22Rv1 (cell line): ENCODE results near the gene SORBS1.

Source experiments
- H3K27ac ChIP-seq: fragments of 450-650 bp; 2 replicates; pipeline ENCODE4 v1.5.1; 2017
- ZFX ChIP-seq: fragments of 450-650 bp; IDR thresholded peaks from 2 replicates; pipeline ENCODE4 v1.6.1; 2017; ENCODE audit warnings: antibody characterized with exemption, borderline replicate concordance
- TF ChIP-seq, protein P1 (sequence below): fragments of 450-650 bp; IDR thresholded peaks from 2 replicates; pipeline ENCODE4 v1.5.1; 2017; ENCODE audit warnings: mild to moderate bottlenecking

Gene SORBS1

DNA sequence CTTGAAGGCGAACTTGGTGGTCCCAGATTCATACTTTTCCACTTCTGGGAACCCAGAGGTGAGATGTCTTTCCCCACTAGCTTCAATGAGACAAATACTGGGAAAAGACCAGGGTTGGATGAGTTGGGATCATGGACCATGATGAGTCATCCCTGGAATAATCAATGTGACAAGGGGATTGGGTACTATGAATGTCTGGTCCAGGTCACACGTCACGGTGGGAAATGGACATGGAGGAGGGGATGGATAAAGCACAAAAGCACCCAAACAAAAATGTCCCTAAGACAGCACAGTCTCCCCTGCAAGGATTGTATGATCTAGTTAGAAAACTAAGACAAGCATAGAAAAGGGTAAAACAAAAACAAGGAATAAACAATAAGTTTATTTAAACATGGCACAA is 12.4 kb upstream of the SORBS1 start:
- no peak for TF ChIP-seq ZFX
- TF ChIP-seq, protein P1, sequence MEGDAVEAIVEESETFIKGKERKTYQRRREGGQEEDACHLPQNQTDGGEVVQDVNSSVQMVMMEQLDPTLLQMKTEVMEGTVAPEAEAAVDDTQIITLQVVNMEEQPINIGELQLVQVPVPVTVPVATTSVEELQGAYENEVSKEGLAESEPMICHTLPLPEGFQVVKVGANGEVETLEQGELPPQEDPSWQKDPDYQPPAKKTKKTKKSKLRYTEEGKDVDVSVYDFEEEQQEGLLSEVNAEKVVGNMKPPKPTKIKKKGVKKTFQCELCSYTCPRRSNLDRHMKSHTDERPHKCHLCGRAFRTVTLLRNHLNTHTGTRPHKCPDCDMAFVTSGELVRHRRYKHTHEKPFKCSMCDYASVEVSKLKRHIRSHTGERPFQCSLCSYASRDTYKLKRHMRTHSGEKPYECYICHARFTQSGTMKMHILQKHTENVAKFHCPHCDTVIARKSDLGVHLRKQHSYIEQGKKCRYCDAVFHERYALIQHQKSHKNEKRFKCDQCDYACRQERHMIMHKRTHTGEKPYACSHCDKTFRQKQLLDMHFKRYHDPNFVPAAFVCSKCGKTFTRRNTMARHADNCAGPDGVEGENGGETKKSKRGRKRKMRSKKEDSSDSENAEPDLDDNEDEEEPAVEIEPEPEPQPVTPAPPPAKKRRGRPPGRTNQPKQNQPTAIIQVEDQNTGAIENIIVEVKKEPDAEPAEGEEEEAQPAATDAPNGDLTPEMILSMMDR = no peak
- no peak overlapping the region for H3K27ac ChIP-seq

GRCh38 chr10:95572131-95572820 is 11.1 kb upstream of the SORBS1 start:
- H3K27ac ChIP-seq = no peak overlapping the region
- no peak for TF ChIP-seq ZFX
- TF ChIP-seq, protein P1 = no peak

DNA sequence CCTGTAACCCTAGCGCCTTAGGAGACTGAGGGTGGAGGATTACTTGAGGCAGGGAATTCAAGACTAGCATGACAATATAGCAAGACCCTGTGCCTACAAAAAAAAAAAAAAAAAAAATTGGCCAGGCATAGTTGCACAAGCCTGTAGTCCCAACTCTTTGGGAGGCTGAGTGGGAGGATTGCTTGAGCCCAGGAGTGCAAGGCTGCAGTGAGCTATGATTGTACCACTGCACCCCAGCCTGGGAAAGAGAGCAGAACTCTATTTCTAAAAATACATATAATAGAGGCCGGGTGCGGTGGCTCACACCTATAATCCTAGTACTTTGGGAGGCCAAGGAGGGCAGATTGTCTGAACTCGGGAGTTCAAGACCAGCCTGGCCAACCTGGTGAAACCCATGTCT is 10.2 kb upstream of the SORBS1 start:
- no peak overlapping the region for H3K27ac ChIP-seq
- TF ChIP-seq ZFX = no peak
- TF ChIP-seq, protein P1 = no peak

- no peak overlapping the region for H3K27ac ChIP-seq
Observed at GRCh38 chr10:95569368-95569767, 8.2 kb upstream of the SORBS1 start.

DNA sequence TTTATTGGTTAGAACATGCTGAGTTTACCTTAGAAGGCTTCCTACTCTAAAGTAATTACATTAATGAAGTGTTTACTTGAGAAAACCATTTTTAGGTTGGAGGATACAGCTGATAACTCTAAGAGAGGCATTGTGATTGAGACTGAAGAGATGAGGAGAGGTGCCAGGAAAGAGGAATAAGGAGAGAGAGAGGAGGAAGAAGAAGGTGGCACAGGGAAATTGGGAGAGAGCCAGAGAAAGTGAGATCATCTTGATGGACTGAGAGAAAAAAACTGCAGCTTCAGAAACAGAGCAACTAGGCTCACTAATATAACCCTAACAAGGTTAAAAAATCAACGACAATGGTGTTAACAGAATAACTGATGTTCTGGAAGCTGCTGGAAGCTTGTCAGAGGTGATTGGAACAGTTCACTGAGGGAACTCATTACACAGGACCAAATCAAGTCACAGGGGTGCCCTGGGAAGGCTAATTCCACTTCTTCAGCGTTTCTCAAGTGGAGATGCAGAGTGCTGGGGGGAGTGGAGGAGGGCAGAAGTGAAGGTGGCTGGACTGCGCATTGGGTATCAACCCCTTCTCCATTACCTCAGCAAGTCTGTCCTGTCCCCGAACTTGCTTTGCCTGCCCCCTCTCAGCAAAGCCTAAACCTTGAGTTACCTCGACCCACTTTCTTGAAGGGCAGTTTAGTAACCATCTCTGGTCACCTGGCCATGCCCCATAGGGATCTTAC is 6.9 kb upstream of the SORBS1 start:
- H3K27ac ChIP-seq = no peak overlapping the region
- TF ChIP-seq, protein P1 = no peak
- TF ChIP-seq ZFX = no peak

More at GRCh38 chr10:95569368-95569767, 8.2 kb upstream of the SORBS1 start:
- TF ChIP-seq ZFX = no peak
- TF ChIP-seq, protein P1 = no peak

GRCh38 chr10:95566136-95566535 is 5.0 kb upstream of the SORBS1 start:
- no peak overlapping the region for H3K27ac ChIP-seq
- no peak for TF ChIP-seq ZFX
- TF ChIP-seq, protein P1 = no peak

DNA sequence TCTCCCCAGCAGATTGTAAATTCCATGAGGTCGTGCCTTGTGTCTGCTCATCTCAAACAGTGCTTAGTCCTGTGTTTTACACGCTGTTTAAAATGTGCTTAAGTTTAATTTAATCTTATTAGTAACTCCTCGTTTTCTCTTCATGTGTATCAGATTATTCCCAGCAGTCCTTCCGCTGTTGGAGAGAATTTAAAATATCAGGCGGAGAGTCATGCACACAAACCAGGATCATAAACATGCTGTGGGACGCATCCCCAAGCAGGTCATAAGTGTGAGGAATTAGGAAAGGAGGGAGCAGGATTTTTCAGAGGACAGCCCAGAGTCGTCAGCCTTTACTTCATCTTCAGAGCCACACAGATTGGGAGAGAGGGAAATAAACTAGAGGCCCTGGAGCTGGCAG is 4.2 kb upstream of the SORBS1 start:
- no peak for TF ChIP-seq ZFX
- TF ChIP-seq, protein P1 = no peak
- H3K27ac ChIP-seq = no peak overlapping the region
